Gastroesophageal sphincter (tissue), 4 donors: Measurements from ENCODE around the gene SMARCAL1. TPM values are rescaled to one million over a fixed set of nuclear protein-coding genes. Genes with fewer than 3 reads are reported as not detected.

Experiments
- ATAC-seq: fragments of 150-250 bp; one replicate; pipeline ENCODE4 v1.9.1; 2016; ENCODE audit warnings: mild to moderate bottlenecking, moderate library complexity
- H3K27ac ChIP-seq, 4 donors: fragments of 200-600 bp; sonication (generic) in 3 of 4; 1 replicate in 3 of 4; 2 replicates in 1 of 4; pipeline ENCODE4 v1.5.1; 2016 to 2019
- H3K27me3 ChIP-seq: fragments of 200-600 bp; sonication (generic); one replicate; pipeline ENCODE4 v1.5.1; 2019
- H3K36me3 ChIP-seq, 2 donors: fragments of 200-600 bp; sonication (generic); one replicate each; pipeline ENCODE4 v1.5.1; 2019; ENCODE audit warnings: control low read depth in 1 of 2
- H3K4me1 ChIP-seq, 3 donors: fragments of 200-600 bp; sonication (generic); 1 replicate in 2 of 3; 2 replicates in 1 of 3; pipeline ENCODE4 v1.5.1; 2016 to 2019; ENCODE audit warnings: control low read depth in 2 of 3
- H3K4me3 ChIP-seq, 2 donors: fragments of 200-600 bp; sonication (generic); one replicate each; pipeline ENCODE4 v1.5.1; 2019; ENCODE audit warnings: mild to moderate bottlenecking in 1 of 2, moderate library complexity in 1 of 2
- H3K9me3 ChIP-seq, 3 donors: fragments of 200-600 bp; sonication (generic); one replicate each; pipeline ENCODE4 v1.5.1; 2017 to 2019; ENCODE audit warnings: control low read depth in 2 of 3
- CTCF ChIP-seq, 4 experiments: fragments of 200-600 bp in 2 of 4; fragments of 450-650 bp in 2 of 4; sonication (generic) in 1 of 4; IDR thresholded peaks; one replicate each; pipeline ENCODE4 v1.5.1; 2017 to 2019; ENCODE audit warnings: antibody characterized with exemption in 4 of 4, mild to moderate bottlenecking in 2 of 4, moderate library complexity in 2 of 4
- EP300 ChIP-seq: sonication (generic); formaldehyde crosslinking; IDR thresholded peaks from one replicate; pipeline ENCODE4 v1.6.1; 2017; ENCODE audit warnings: antibody characterized with exemption, mild to moderate bottlenecking
- POLR2A ChIP-seq, 2 donors: fragments of 450-650 bp; IDR thresholded peaks; one replicate each; pipeline ENCODE4 v1.6.1; 2017; ENCODE audit warnings: antibody characterized with exemption in 2 of 2, mild to moderate bottlenecking in 2 of 2, moderate library complexity in 1 of 2
- POLR2AphosphoS5 ChIP-seq: sonication (generic); formaldehyde crosslinking; IDR thresholded peaks from one replicate; pipeline ENCODE4 v1.6.1; 2017; ENCODE audit warnings: antibody characterized with exemption
- WGBS, 2 donors: methylation state at CpG; one replicate each; pipeline ENCODE4 v1.1.5; 2018; ENCODE audit warnings: low coverage in 1 of 2; 5-methylcytosine and 5-hydroxymethylcytosine counted together
- total RNA-seq, 4 donors: library from RNA; depleted of rRNA; stranded (reverse); fragments of >200 nt; gene quantifications; one replicate each; pipeline ENCODE4 v1.1.0, GENCODE V29; 2016

SMARCAL1 gene
- total RNA-seq, 4 donors from 2014 or later: 7.5 to 14.7 (median 10.7) TPM

- H3K27ac ChIP-seq: no peak overlapping the region
- H3K9me3 ChIP-seq: peaks cover 0 to 5% (median 0%) of the 10 kb centered on the region in 3 donors
- no peak for TF ChIP-seq POLR2A (IDR thresholded peaks at IDR 0.05)
- no peak for TF ChIP-seq POLR2AphosphoS5
- no peak for TF ChIP-seq CTCF (IDR thresholded peaks at IDR 0.05)
- TF ChIP-seq EP300: no peak
- peaks cover 14% of the 10 kb centered on the region for H3K27me3 ChIP-seq
- 60 to 68% methylated on average over 2 to 6 of the region's 6 CpGs for WGBS, 2 donors
- no peaks in the 10 kb centered on the region for H3K36me3 ChIP-seq
- H3K4me1 ChIP-seq: no peaks in the 10 kb centered on the region
- H3K4me3 ChIP-seq: no peak overlapping the region
- ATAC-seq: no peak
Observed at GRCh38 chr2:216402751-216403150, 9.5 kb upstream of the SMARCAL1 start.

- H3K4me1 ChIP-seq: no peaks in the 10 kb centered on the region
- WGBS, 2 donors: 50 to 53% methylated on average over 2 to 3 of the region's 5 CpGs
- peaks cover 22% of the 10 kb centered on the region for H3K27me3 ChIP-seq
- ATAC-seq: no peak
- peaks cover 0 to 5% (median 0%) of the 10 kb centered on the region in 3 donors for H3K9me3 ChIP-seq
- TF ChIP-seq POLR2A (IDR thresholded peaks at IDR 0.05): no peak
- peak; percentile 47 to 78 (median 59) for TF ChIP-seq CTCF (IDR thresholded peaks at IDR 0.05)
- no peak overlapping the region for H3K4me3 ChIP-seq
- no peaks in the 10 kb centered on the region for H3K36me3 ChIP-seq
- H3K27ac ChIP-seq: no peak overlapping the region
Observed at GRCh38 chr2:216404010-216404618, 8.2 kb upstream of the SMARCAL1 start.

GRCh38 chr2:216405588-216405987 lies 6.7 kb upstream of the SMARCAL1 start:
- 62 to 77% methylated on average over 7 of the region's 7 CpGs for WGBS, 2 donors
- no peaks in the 10 kb centered on the region for H3K4me1 ChIP-seq
- no peak overlapping the region for H3K4me3 ChIP-seq
- no peak overlapping the region for H3K27ac ChIP-seq
- TF ChIP-seq CTCF (IDR thresholded peaks at IDR 0.05): no peak
- ATAC-seq: no peak
- peaks cover 0 to 4% (median 0%) of the 10 kb centered on the region in 3 donors for H3K9me3 ChIP-seq
- peaks cover 28% of the 10 kb centered on the region for H3K27me3 ChIP-seq
- no peaks in the 10 kb centered on the region for H3K36me3 ChIP-seq

- Histone ChIP-seq H3K9me3 (no peaks in the 10 kb centered on the region), H3K4me3 (no peak overlapping the region), H3K4me1 (no peaks in the 10 kb centered on the region), H3K36me3 (no peaks in the 10 kb centered on the region), H3K27me3 (peaks cover 28% of the 10 kb centered on the region), H3K27ac (no peak overlapping the region)
- no peak for ATAC-seq
- TF ChIP-seq EP300 (no peak), POLR2A (IDR thresholded peaks at IDR 0.05) (no peak), POLR2AphosphoS5 (no peak), CTCF (IDR thresholded peaks at IDR 0.05) (no peak)
- 42% methylated on average over 3 of the region's 3 CpGs; no CpG with 5 or more reads in 1 of the 2 donors for WGBS, 2 donors
Observed at GRCh38 chr2:216406826-216407225, 5.5 kb upstream of the SMARCAL1 start.

GRCh38 chr2:216408426-216409290 lies 3.6 kb upstream of the SMARCAL1 start:
- H3K36me3 ChIP-seq: no peaks in the 10 kb centered on the region
- no peaks in the 10 kb centered on the region for H3K9me3 ChIP-seq
- H3K4me3 ChIP-seq: no peak overlapping the region
- WGBS, 2 donors: 38 to 64% methylated on average over 6 to 9 of the region's 11 CpGs
- no peak overlapping the region for H3K27ac ChIP-seq
- peaks cover 0 to 10% (median 0%) of the 10 kb centered on the region in 3 donors for H3K4me1 ChIP-seq
- no peak for ATAC-seq
- TF ChIP-seq CTCF (IDR thresholded peaks at IDR 0.05): no peak
- TF ChIP-seq POLR2AphosphoS5: no peak
- no peak for TF ChIP-seq EP300
- no peak for TF ChIP-seq POLR2A (IDR thresholded peaks at IDR 0.05)
- H3K27me3 ChIP-seq: peaks cover 28% of the 10 kb centered on the region
